ENCODE data around the gene EFNA2. TPM values are rescaled to one million over a fixed set of nuclear protein-coding genes. Genes with fewer than 3 reads are reported as not detected.

Gene EFNA2
- total and polyA plus RNA-seq, 2 experiments from 2014 or later: 0.34 to 13.0 TPM

GRCh38 chr19:1350867-1351266 lies 65.2 kb downstream of the EFNA2 start:
- peak in 1 of 2 donors; percentile 71 for DNase-seq (ENCODE audit: low read depth in 1 of 2, low spot score in 1 of 2)
- H3K9me3 ChIP-seq (ENCODE audit: low read depth): no peaks in the 10 kb centered on the region
- peak overlapping the region; percentile 83 for H3K27ac ChIP-seq
- H3K4me3 ChIP-seq: no peak overlapping the region
- H3K27me3 ChIP-seq: no peaks in the 10 kb centered on the region
- H3K4me1 ChIP-seq (ENCODE audit: low read depth): peaks cover 21% of the 10 kb centered on the region
- no peaks in the 10 kb centered on the region for H3K36me3 ChIP-seq
- no peak for TF ChIP-seq CTCF (IDR thresholded peaks at IDR 0.05; ENCODE audit: low read depth, low read length)

Other genes starting within 250 kb of the EFNA2 start
- 43.6 and 44.0 TPM in 2 replicates for gene ABCA7, start 245.8 kb upstream of the EFNA2 start, total RNA-seq
- 36.8 and 60.4 TPM in 2 replicates for gene ABCA7, start 245.8 kb upstream of the EFNA2 start, polyA plus RNA-seq
- gene ARHGAP45, start 218.7 kb upstream of the EFNA2 start, total RNA-seq: 88.6 and 133 TPM in 2 replicates
- 39.3 and 67.5 TPM in 2 replicates for gene ARHGAP45, start 218.7 kb upstream of the EFNA2 start, polyA plus RNA-seq
- gene POLR2E, start 190.5 kb upstream of the EFNA2 start, total RNA-seq: 371 and 410 TPM in 2 replicates
- gene POLR2E, start 190.5 kb upstream of the EFNA2 start, polyA plus RNA-seq: 409 and 487 TPM in 2 replicates
- gene GPX4, start 181.9 kb upstream of the EFNA2 start, total RNA-seq: 759 and 903 TPM in 2 replicates
- gene GPX4, start 181.9 kb upstream of the EFNA2 start, polyA plus RNA-seq: 826 and 860 TPM in 2 replicates
- gene SBNO2, start 111.6 kb upstream of the EFNA2 start, total RNA-seq: 23.0 and 28.5 TPM in 2 replicates
- gene SBNO2, start 111.6 kb upstream of the EFNA2 start, polyA plus RNA-seq: 6.8 and 11.8 TPM in 2 replicates
- 140 and 180 TPM in 2 replicates for gene STK11, start 80.1 kb upstream of the EFNA2 start, total RNA-seq
- 122 and 154 TPM in 2 replicates for gene STK11, start 80.1 kb upstream of the EFNA2 start, polyA plus RNA-seq
- 21.1 and 29.1 TPM in 2 replicates for gene CBARP, start 47.9 kb upstream of the EFNA2 start, total RNA-seq
- gene CBARP, start 47.9 kb upstream of the EFNA2 start, polyA plus RNA-seq: 22.1 and 30.6 TPM in 2 replicates
- 188 and 355 TPM in 2 replicates for gene ATP5F1D, start 44.1 kb upstream of the EFNA2 start, total RNA-seq
- gene ATP5F1D, start 44.1 kb upstream of the EFNA2 start, polyA plus RNA-seq: 505 and 638 TPM in 2 replicates
- 45.6 and 89.2 TPM in 2 replicates for gene MIDN, start 37.3 kb upstream of the EFNA2 start, total RNA-seq
- gene MIDN, start 37.3 kb upstream of the EFNA2 start, polyA plus RNA-seq: 58.1 and 76.0 TPM in 2 replicates
- 1,112 and 2,236 TPM in 2 replicates for gene CIRBP, start 16.5 kb upstream of the EFNA2 start, total RNA-seq
- gene CIRBP, start 16.5 kb upstream of the EFNA2 start, polyA plus RNA-seq: 716 and 851 TPM in 2 replicates
- gene FAM174C, start 10.3 kb upstream of the EFNA2 start, total RNA-seq: 31.2 and 44.9 TPM in 2 replicates
- 34.0 and 34.4 TPM in 2 replicates for gene FAM174C, start 10.3 kb upstream of the EFNA2 start, polyA plus RNA-seq
- 264 and 266 TPM in 2 replicates for gene NDUFS7, start 98.0 kb downstream of the EFNA2 start, total RNA-seq
- 455 and 472 TPM in 2 replicates for gene NDUFS7, start 98.0 kb downstream of the EFNA2 start, polyA plus RNA-seq
- gene GAMT, start 115.7 kb downstream of the EFNA2 start, total RNA-seq: 197 and 231 TPM in 2 replicates
- gene GAMT, start 115.7 kb downstream of the EFNA2 start, polyA plus RNA-seq: 180 and 231 TPM in 2 replicates
- 103 and 112 TPM in 2 replicates for gene DAZAP1, start 121.7 kb downstream of the EFNA2 start, total RNA-seq
- gene DAZAP1, start 121.7 kb downstream of the EFNA2 start, polyA plus RNA-seq: 41.8 and 43.0 TPM in 2 replicates
- gene RPS15, start 152.5 kb downstream of the EFNA2 start, total RNA-seq: 3,563 and 6,817 TPM in 2 replicates
- gene RPS15, start 152.5 kb downstream of the EFNA2 start, polyA plus RNA-seq: 1,008 and 1,129 TPM in 2 replicates
- gene APC2, start 164.2 kb downstream of the EFNA2 start, total RNA-seq: 0.42 and 1.3 TPM in 2 replicates
- gene APC2, start 164.2 kb downstream of the EFNA2 start, polyA plus RNA-seq: 0.27 and 0.94 TPM in 2 replicates
- 52.4 and 81.5 TPM in 2 replicates for gene C19orf25, start 193.3 kb downstream of the EFNA2 start, total RNA-seq
- 56.9 and 84.9 TPM in 2 replicates for gene C19orf25, start 193.3 kb downstream of the EFNA2 start, polyA plus RNA-seq
- gene PCSK4, start 204.5 kb downstream of the EFNA2 start, total RNA-seq: 11.2 and 28.6 TPM in 2 replicates
- 9.6 and 19.2 TPM in 2 replicates for gene PCSK4, start 204.5 kb downstream of the EFNA2 start, polyA plus RNA-seq
- gene REEP6, start 205.3 kb downstream of the EFNA2 start, total RNA-seq: 52.7 and 72.5 TPM in 2 replicates
- 74.7 and 99.8 TPM in 2 replicates for gene REEP6, start 205.3 kb downstream of the EFNA2 start, polyA plus RNA-seq
- gene ADAMTSL5, start 227.1 kb downstream of the EFNA2 start, total RNA-seq: 3.9 and 5.7 TPM in 2 replicates
- gene ADAMTSL5, start 227.1 kb downstream of the EFNA2 start, polyA plus RNA-seq: 4.9 and 8.6 TPM in 2 replicates
- gene PLK5, start 238.2 kb downstream of the EFNA2 start, total RNA-seq: 0.04 and 1.2 TPM in 2 replicates
- 0.54 and 0.87 TPM in 2 replicates for gene PLK5, start 238.2 kb downstream of the EFNA2 start, polyA plus RNA-seq